ENCODE results near the gene MYO15A.

- TF ChIP-seq CTCF (conservative IDR thresholded peaks at IDR 0.05; ENCODE audit: low read depth, low read length) (no peak), EZH2 (IDR thresholded peaks at IDR 0.05; ENCODE audit: borderline replicate concordance, low read depth, low read length, poor library complexity, severe bottlenecking) (no peak)
These were observed 92.6 kb downstream of the MYO15A start for GRCh38 chr17:18201108-18201507.
